Panc1 (cell line): ENCODE results near the gene TLR1.
"Not testable (repeated sequence)": the region's sequence is repeated elsewhere in the genome, so short reads cannot be mapped to it uniquely, and the experiment has no call there.

Experiments used
- CTCF ChIP-seq: fragments of 450-650 bp; IDR thresholded peaks from 2 replicates; pipeline ENCODE4 v1.5.1; 2017; ENCODE audit warnings: mild to moderate bottlenecking
- POLR2AphosphoS5 ChIP-seq: IDR thresholded peaks from 2 replicates; pipeline ENCODE4 v1.6.1; 2012; ENCODE audit warnings: mild to moderate bottlenecking, low read depth, low read length, moderate library complexity
- SIN3A ChIP-seq: IDR thresholded peaks from 2 replicates; pipeline ENCODE4 v1.6.1; 2012; ENCODE audit warnings: low read depth, mild to moderate bottlenecking, low read length, moderate library complexity, borderline replicate concordance; ENCODE audit not compliant: insufficient read depth

- not testable (repeated sequence) for TF ChIP-seq CTCF, POLR2AphosphoS5, SIN3A
Measured at GRCh38 chr4:38770281-38770680, 34.3 kb downstream of the TLR1 start.
